Stimulated activated effector memory CD8-positive, alpha-beta T cell treated with anti-CD3 and anti-CD28 coated beads, Interleukin-12 subunit alpha, Interleukin-12 subunit beta, amount 100 ng/mL, for 72 hours (primary cell): ENCODE data around the gene MAP1B.

Source experiments
- ATAC-seq: fragments of 150-1000 bp; cut with Tn5 transposase; 2 replicates; pipeline ENCODE4 v1.10.0; 2021
- DNase-seq, 2 donors: peaks; one replicate each; pipeline ENCODE4 v3.0.0; 2021 to 2022; ENCODE audit warnings: low spot score in 2 of 2
- H3K27ac Mint-ChIP-seq: one replicate; pipeline ENCODE4 v1.8.0; 2022; ENCODE audit warnings: mild to moderate bottlenecking, mixed read lengths
- H3K36me3 Mint-ChIP-seq: one replicate; pipeline ENCODE4 v1.8.0; 2022; ENCODE audit warnings: mild to moderate bottlenecking, mixed read lengths
- H3K4me1 Mint-ChIP-seq: one replicate; pipeline ENCODE4 v1.8.0; 2022; ENCODE audit warnings: mixed read lengths
- H3K4me3 Mint-ChIP-seq: one replicate; pipeline ENCODE4 v1.8.0; 2022; ENCODE audit warnings: mild to moderate bottlenecking, mixed read lengths
- H3K9me3 Mint-ChIP-seq: one replicate; pipeline ENCODE4 v1.8.0; 2022; ENCODE audit warnings: mixed read lengths

Gene MAP1B

GRCh38 chr5:72242796-72243475, 135.7 kb downstream of the MAP1B start:
- Mint-ChIP-seq H3K4me3 (no peak overlapping the region), H3K36me3 (peaks cover 5% of the 10 kb centered on the region), H3K9me3 (no peaks in the 10 kb centered on the region), H3K4me1 (peaks cover 13% of the 10 kb centered on the region), H3K27ac (no peak overlapping the region)
- ATAC-seq (no peak), DNase-seq (no peak)

- H3K4me1 Mint-ChIP-seq = peaks cover 13% of the 10 kb centered on the region
- ATAC-seq = no peak
- H3K27ac Mint-ChIP-seq = no peak overlapping the region
Measured at GRCh38 chr5:72243706-72244105, 136.4 kb downstream of the MAP1B start.

GRCh38 chr5:72244862-72245371, 137.6 kb downstream of the MAP1B start:
- Mint-ChIP-seq H3K4me1 (peaks cover 13% of the 10 kb centered on the region), H3K4me3 (no peak overlapping the region), H3K27ac (no peak overlapping the region), H3K9me3 (no peaks in the 10 kb centered on the region), H3K36me3 (peaks cover 5% of the 10 kb centered on the region)
- no peak for ATAC-seq
- no peak for DNase-seq

More at GRCh38 chr5:72243706-72244105, 136.4 kb downstream of the MAP1B start:
- no peak for DNase-seq
- H3K9me3 Mint-ChIP-seq = no peaks in the 10 kb centered on the region
- no peak overlapping the region for H3K4me3 Mint-ChIP-seq
- peaks cover 5% of the 10 kb centered on the region for H3K36me3 Mint-ChIP-seq

GRCh38 chr5:72245546-72245945, 138.3 kb downstream of the MAP1B start:
- ATAC-seq (no peak), DNase-seq (no peak)
- no peak overlapping the region for H3K4me3 Mint-ChIP-seq
- H3K27ac Mint-ChIP-seq = no peak overlapping the region
- no peaks in the 10 kb centered on the region for H3K9me3 Mint-ChIP-seq
- H3K36me3 Mint-ChIP-seq = peaks cover 5% of the 10 kb centered on the region
- peaks cover 13% of the 10 kb centered on the region for H3K4me1 Mint-ChIP-seq

- Mint-ChIP-seq H3K27ac (no peak overlapping the region), H3K4me3 (no peak overlapping the region), H3K4me1 (peaks cover 13% of the 10 kb centered on the region), H3K36me3 (peaks cover 5% of the 10 kb centered on the region), H3K9me3 (no peaks in the 10 kb centered on the region)
- DNase-seq (no peak), ATAC-seq (no peak)
Measured at GRCh38 chr5:72245951-72246532, 138.8 kb downstream of the MAP1B start.

- Mint-ChIP-seq H3K4me3 (no peak overlapping the region), H3K4me1 (peaks cover 13% of the 10 kb centered on the region), H3K36me3 (no peaks in the 10 kb centered on the region), H3K9me3 (no peaks in the 10 kb centered on the region), H3K27ac (no peak overlapping the region)
- no peak for ATAC-seq
- no peak for DNase-seq
Measured at GRCh38 chr5:72246954-72247442, 139.7 kb downstream of the MAP1B start.

GRCh38 chr5:72248410-72248981, 141.2 kb downstream of the MAP1B start:
- Mint-ChIP-seq H3K4me3 (no peak overlapping the region), H3K9me3 (no peaks in the 10 kb centered on the region), H3K27ac (no peak overlapping the region), H3K36me3 (peaks cover 8% of the 10 kb centered on the region), H3K4me1 (peaks cover 13% of the 10 kb centered on the region)
- ATAC-seq (no peak), DNase-seq (no peak)

- H3K4me3 Mint-ChIP-seq = no peak overlapping the region
- no peaks in the 10 kb centered on the region for H3K9me3 Mint-ChIP-seq
- no peak overlapping the region for H3K27ac Mint-ChIP-seq
- H3K4me1 Mint-ChIP-seq = no peaks in the 10 kb centered on the region
- DNase-seq = no peak
- no peak for ATAC-seq
- H3K36me3 Mint-ChIP-seq = peaks cover 8% of the 10 kb centered on the region
Measured at GRCh38 chr5:72251386-72251785, 144.1 kb downstream of the MAP1B start.

GRCh38 chr5:72252008-72252407, 144.7 kb downstream of the MAP1B start:
- DNase-seq (no peak), ATAC-seq (no peak)
- no peaks in the 10 kb centered on the region for H3K4me1 Mint-ChIP-seq
- peaks cover 8% of the 10 kb centered on the region for H3K36me3 Mint-ChIP-seq
- no peaks in the 10 kb centered on the region for H3K9me3 Mint-ChIP-seq
- no peak overlapping the region for H3K4me3 Mint-ChIP-seq
- no peak overlapping the region for H3K27ac Mint-ChIP-seq

- Mint-ChIP-seq H3K4me3 (no peak overlapping the region), H3K4me1 (no peaks in the 10 kb centered on the region), H3K27ac (no peak overlapping the region), H3K9me3 (no peaks in the 10 kb centered on the region), H3K36me3 (peaks cover 13% of the 10 kb centered on the region)
- DNase-seq (no peak), ATAC-seq (no peak)
Measured at GRCh38 chr5:72252574-72253155, 145.4 kb downstream of the MAP1B start.

- H3K36me3 Mint-ChIP-seq = peaks cover 15% of the 10 kb centered on the region
- no peak for ATAC-seq
Measured at GRCh38 chr5:72255237-72255636, 148.0 kb downstream of the MAP1B start.

GRCh38 chr5:72255670-72256069, 148.4 kb downstream of the MAP1B start:
- Mint-ChIP-seq H3K27ac (no peak overlapping the region), H3K4me3 (no peak overlapping the region), H3K4me1 (no peaks in the 10 kb centered on the region), H3K36me3 (peaks cover 15% of the 10 kb centered on the region), H3K9me3 (no peaks in the 10 kb centered on the region)
- ATAC-seq (no peak), DNase-seq (no peak)

More at GRCh38 chr5:72255237-72255636, 148.0 kb downstream of the MAP1B start:
- DNase-seq = no peak
- H3K27ac Mint-ChIP-seq = no peak overlapping the region
- H3K4me3 Mint-ChIP-seq = no peak overlapping the region
- no peaks in the 10 kb centered on the region for H3K4me1 Mint-ChIP-seq
- H3K9me3 Mint-ChIP-seq = no peaks in the 10 kb centered on the region

- Mint-ChIP-seq H3K9me3 (no peaks in the 10 kb centered on the region), H3K27ac (no peak overlapping the region), H3K4me1 (no peaks in the 10 kb centered on the region), H3K4me3 (no peak overlapping the region), H3K36me3 (peaks cover 15% of the 10 kb centered on the region)
- ATAC-seq (no peak), DNase-seq (no peak)
Measured at GRCh38 chr5:72256536-72256935, 149.3 kb downstream of the MAP1B start.
